Measurements from ENCODE around the gene PPP6C. TPM values are rescaled to one million over a fixed set of nuclear protein-coding genes. Genes with fewer than 3 reads are reported as not detected.
"Not testable (repeated sequence)": the region's sequence is repeated elsewhere in the genome, so short reads cannot be mapped to it uniquely, and the experiment has no call there.

Gene PPP6C
- total and polyA plus RNA-seq, 2 experiments from 2014 or later: 27.5 to 31.8 TPM

- H3K36me3 ChIP-seq (ENCODE audit: low read depth): peaks cover 5% of the 10 kb centered on the region; the same call in 1 of the 2 replicates
- H3F3A ChIP-seq (ENCODE audit: insufficient read depth): 0 out of 2 replicates have a peak, but pooled peaks cover 4% of the 10 kb centered on the region
- 0 to 2% methylated on average over 38 to 46 of the region's 51 CpGs for WGBS, 2 experiments (ENCODE audit: low coverage in 1 of 2, low lambda C conversion rate in 2 of 2, missing lambda C conversion rate in 2 of 2)
- H3K27ac ChIP-seq: peak within 1 kb of the TSS; percentile 93
- peak; percentile 96 for DNase-seq
- peak within 1 kb of the TSS; percentile 93 for H2AFZ ChIP-seq
- peak within 1 kb of the TSS; percentile 92 for H3K4me3 ChIP-seq
- no peaks in the 10 kb centered on the region for H3K9me3 ChIP-seq (ENCODE audit: low read depth)
- peaks cover 16% of the 10 kb centered on the region for H3K79me2 ChIP-seq (ENCODE audit: insufficient read depth)
- H4K20me1 ChIP-seq (ENCODE audit: insufficient read depth): no peaks in the 10 kb centered on the region
- H3K27me3 ChIP-seq (replicated peaks; ENCODE audit: insufficient read depth): no peaks in the 10 kb centered on the region
- H3K9ac ChIP-seq: peak within 1 kb of the TSS; percentile 88
- no peak for TF ChIP-seq EZH2phosphoT487 (IDR thresholded peaks at IDR 0.05; ENCODE audit: insufficient read depth, low read depth)
- no peak for TF ChIP-seq EZH2 (IDR thresholded peaks at IDR 0.05; ENCODE audit: insufficient read depth, poor library complexity, severe bottlenecking)
- H3K4me1 ChIP-seq (ENCODE audit: insufficient read depth): no peaks in the 10 kb centered on the region
- in situ Hi-C loops (cut with MboI): no loop called here
- H3K9me2 ChIP-seq (ENCODE audit: insufficient read depth): no peaks in the 10 kb centered on the region
- peak within 1 kb of the TSS; percentile 90 for H3K4me2 ChIP-seq (ENCODE audit: unreplicated experiment)
These were observed 10.8 kb upstream of the PPP6C start, which contains the start of gene RABEPK for GRCh38 chr9:125200216-125201047. Gene RABEPK (plus strand): TSS chr9:125200542. CDS start chr9:125203014, 2,472 bp downstream.

- 54% methylated on average over 1 of the region's 1 CpG; no CpG with 5 or more reads in 1 of the 2 experiments for WGBS, 2 experiments (ENCODE audit: low coverage in 1 of 2, low lambda C conversion rate in 2 of 2, missing lambda C conversion rate in 2 of 2)
- H4K20me1 ChIP-seq (ENCODE audit: insufficient read depth); H3K9me2 ChIP-seq (ENCODE audit: insufficient read depth); H3K27ac ChIP-seq; H3K9ac ChIP-seq; DNase-seq; H3K79me2 ChIP-seq (ENCODE audit: insufficient read depth); in situ Hi-C loops (cut with MboI); H3K4me1 ChIP-seq (ENCODE audit: insufficient read depth); H3K36me3 ChIP-seq (ENCODE audit: low read depth); H3K4me3 ChIP-seq; H3K4me2 ChIP-seq (ENCODE audit: unreplicated experiment); H2AFZ ChIP-seq; H3K9me3 ChIP-seq (ENCODE audit: low read depth); H3F3A ChIP-seq (ENCODE audit: insufficient read depth); H3K27me3 ChIP-seq (replicated peaks; ENCODE audit: insufficient read depth): not testable (repeated sequence)
These were observed 6.0 kb upstream of the PPP6C start for GRCh38 chr9:125195591-125195990.

GRCh38 chr9:125194466-125194865, 4.9 kb upstream of the PPP6C start:
- H4K20me1 ChIP-seq (ENCODE audit: insufficient read depth); H3K4me3 ChIP-seq; H3F3A ChIP-seq (ENCODE audit: insufficient read depth); H2AFZ ChIP-seq; H3K4me2 ChIP-seq (ENCODE audit: unreplicated experiment); H3K27ac ChIP-seq; DNase-seq; H3K9me3 ChIP-seq (ENCODE audit: low read depth); H3K9ac ChIP-seq; in situ Hi-C loops (cut with MboI); H3K4me1 ChIP-seq (ENCODE audit: insufficient read depth); H3K27me3 ChIP-seq (replicated peaks; ENCODE audit: insufficient read depth); H3K36me3 ChIP-seq (ENCODE audit: low read depth); H3K9me2 ChIP-seq (ENCODE audit: insufficient read depth): not testable (repeated sequence)
- peaks cover 16% of the 10 kb centered on the region for H3K79me2 ChIP-seq (ENCODE audit: insufficient read depth)
- 95 to 98% methylated on average over 5 of the region's 5 CpGs for WGBS, 2 experiments (ENCODE audit: low coverage in 1 of 2, low lambda C conversion rate in 2 of 2, missing lambda C conversion rate in 2 of 2)

- TF ChIP-seq EZH2phosphoT487 (IDR thresholded peaks at IDR 0.05; ENCODE audit: insufficient read depth, low read depth) (no peak), EZH2 (IDR thresholded peaks at IDR 0.05; ENCODE audit: insufficient read depth, poor library complexity, severe bottlenecking) (no peak)
- H3K9ac ChIP-seq: peak overlapping the region; percentile 99
- H3K4me2 ChIP-seq (ENCODE audit: unreplicated experiment): peak overlapping the region; percentile 90
- in situ Hi-C loops (cut with MboI): no loop called here
- H3K9me2 ChIP-seq (ENCODE audit: insufficient read depth): no peaks in the 10 kb centered on the region
- no peaks in the 10 kb centered on the region for H3K27me3 ChIP-seq (replicated peaks; ENCODE audit: insufficient read depth)
- no peaks in the 10 kb centered on the region for H4K20me1 ChIP-seq (ENCODE audit: insufficient read depth)
- 32 to 33% methylated on average over 14 of the region's 14 CpGs for WGBS, 2 experiments (ENCODE audit: low coverage in 1 of 2, low lambda C conversion rate in 2 of 2, missing lambda C conversion rate in 2 of 2)
- H3K36me3 ChIP-seq (ENCODE audit: low read depth): no peaks in the 10 kb centered on the region
- peak overlapping the region; percentile 99 for H2AFZ ChIP-seq
- peaks cover 57% of the 10 kb centered on the region for H3K79me2 ChIP-seq (ENCODE audit: insufficient read depth)
- H3K4me1 ChIP-seq (ENCODE audit: insufficient read depth): peaks cover 8% of the 10 kb centered on the region; the same call in 1 of the 2 replicates
- DNase-seq: peak; percentile 44
- H3K9me3 ChIP-seq (ENCODE audit: low read depth): no peaks in the 10 kb centered on the region
- peak overlapping the region; percentile 89 for H3K4me3 ChIP-seq
- peak overlapping the region; percentile 80 for H3K27ac ChIP-seq
- H3F3A ChIP-seq (ENCODE audit: insufficient read depth): no peaks in the 10 kb centered on the region
These were observed 778 bp upstream of the PPP6C start for GRCh38 chr9:125190361-125190801.

All from GM23248 (cell line).